ENCODE measurements around the gene FAM221B. TPM values are rescaled to one million over a fixed set of nuclear protein-coding genes. Genes with fewer than 3 reads are reported as not detected.

The FAM221B gene
- total and polyA plus RNA-seq, 7 donors: not detected

Other genes with a start within 250 kb of the FAM221B start
- 10 to 100 TPM; 44.4 to 81.0 (median 56.8) TPM for gene TESK1, start 223.5 kb downstream of the FAM221B start, total RNA-seq
- gene TESK1, start 223.5 kb downstream of the FAM221B start, polyA plus RNA-seq: 10 to 100 TPM; 59.4 to 73.6 (median 70.7) TPM
- gene CD72, start 210.3 kb downstream of the FAM221B start, total RNA-seq: under 1 TPM; 0.57 to 0.71 (median 0.64) TPM
- 1 to 10 TPM in 1 of 3 donors, under 1 TPM in 2; 0.46 to 1.2 (median 0.68) TPM for gene CD72, start 210.3 kb downstream of the FAM221B start, polyA plus RNA-seq
- gene SIT1, start 177.8 kb downstream of the FAM221B start, total RNA-seq: under 1 TPM; 0.23 to 0.34 (median 0.28) TPM
- gene SIT1, start 177.8 kb downstream of the FAM221B start, polyA plus RNA-seq: under 1 TPM in 2 of 3 donors, not detected in 1; 0.08 to 0.10 TPM
- over 10,000 TPM in 1 of 4 donors, 1,000 to 10,000 TPM in 3; 3,787 to 10,280 (median 6,744) TPM for gene RMRP, start 170.7 kb downstream of the FAM221B start, total RNA-seq
- gene RMRP, start 170.7 kb downstream of the FAM221B start, polyA plus RNA-seq: 10 to 100 TPM in 1 of 3 donors, not detected in 2; 26.8 TPM
- 10 to 100 TPM; 15.4 to 39.4 (median 27.5) TPM for gene CCDC107, start 170.4 kb downstream of the FAM221B start, total RNA-seq
- 10 to 100 TPM; 21.5 to 49.4 (median 36.3) TPM for gene CCDC107, start 170.4 kb downstream of the FAM221B start, polyA plus RNA-seq
- under 1 TPM in 3 of 4 donors, not detected in 1; 0.07 to 0.21 (median 0.10) TPM for gene ARHGEF39, start 163.5 kb downstream of the FAM221B start, total RNA-seq
- gene ARHGEF39, start 163.5 kb downstream of the FAM221B start, polyA plus RNA-seq: under 1 TPM; 0.20 to 0.79 (median 0.29) TPM
- gene CA9, start 154.8 kb downstream of the FAM221B start, total RNA-seq: not detected
- under 1 TPM; 0.03 to 0.49 (median 0.05) TPM for gene CA9, start 154.8 kb downstream of the FAM221B start, polyA plus RNA-seq
- over 10,000 TPM in 1 of 4 donors, 1,000 to 10,000 TPM in 3; 6,047 to 11,456 (median 7,939) TPM for gene TPM2, start 138.8 kb downstream of the FAM221B start, total RNA-seq
- over 10,000 TPM in 2 of 3 donors, 1,000 to 10,000 TPM in 1; 6,654 to 16,334 (median 13,470) TPM for gene TPM2, start 138.8 kb downstream of the FAM221B start, polyA plus RNA-seq
- 100 to 1,000 TPM; 146 to 212 (median 152) TPM for gene TLN1, start 96.5 kb downstream of the FAM221B start, total RNA-seq
- 100 to 1,000 TPM in 1 of 3 donors, 10 to 100 TPM in 2; 88.2 to 320 (median 96.5) TPM for gene TLN1, start 96.5 kb downstream of the FAM221B start, polyA plus RNA-seq
- gene CREB3, start 96.1 kb downstream of the FAM221B start, total RNA-seq: 10 to 100 TPM; 16.1 to 22.4 (median 20.5) TPM
- gene CREB3, start 96.1 kb downstream of the FAM221B start, polyA plus RNA-seq: 10 to 100 TPM; 20.9 to 55.1 (median 27.8) TPM
- 10 to 100 TPM; 36.1 to 83.6 (median 50.1) TPM for gene GBA2, start 79.5 kb downstream of the FAM221B start, total RNA-seq
- 100 to 1,000 TPM in 1 of 3 donors, 10 to 100 TPM in 2; 47.0 to 107 (median 47.4) TPM for gene GBA2, start 79.5 kb downstream of the FAM221B start, polyA plus RNA-seq
- gene RGP1, start 79.4 kb downstream of the FAM221B start, total RNA-seq: 10 to 100 TPM; 32.3 to 51.0 (median 37.4) TPM
- 10 to 100 TPM; 10.7 to 34.6 (median 24.0) TPM for gene RGP1, start 79.4 kb downstream of the FAM221B start, polyA plus RNA-seq
- not detected for gene MSMP, start 74.5 kb downstream of the FAM221B start, total RNA-seq
- gene MSMP, start 74.5 kb downstream of the FAM221B start, polyA plus RNA-seq: 1 to 10 TPM in 1 of 3 donors, under 1 TPM in 1, not detected in 1; 0.16 to 1.2 TPM
- gene NPR2, start 37.1 kb downstream of the FAM221B start, total RNA-seq: 10 to 100 TPM; 14.7 to 28.4 (median 18.3) TPM
- 10 to 100 TPM in 1 of 3 donors, 1 to 10 TPM in 2; 8.7 to 27.2 (median 9.2) TPM for gene NPR2, start 37.1 kb downstream of the FAM221B start, polyA plus RNA-seq
- 1 to 10 TPM in 1 of 4 donors, under 1 TPM in 3; 0.39 to 1.3 (median 0.94) TPM for gene SPAG8, start 16.5 kb downstream of the FAM221B start, total RNA-seq
- gene SPAG8, start 16.5 kb downstream of the FAM221B start, polyA plus RNA-seq: 1 to 10 TPM in 1 of 3 donors, under 1 TPM in 2; 0.25 to 1.2 (median 0.56) TPM
- gene HINT2, start 13.7 kb downstream of the FAM221B start, total RNA-seq: 10 to 100 TPM; 36.5 to 53.9 (median 42.3) TPM
- 10 to 100 TPM; 43.8 to 64.7 (median 48.1) TPM for gene HINT2, start 13.7 kb downstream of the FAM221B start, polyA plus RNA-seq
- gene TMEM8B, start 496 bp upstream of the FAM221B start, total RNA-seq: 10 to 100 TPM in 2 of 4 donors, 1 to 10 TPM in 2; 8.9 to 18.5 (median 11.6) TPM
- 1 to 10 TPM; 2.8 to 5.9 (median 3.9) TPM for gene TMEM8B, start 496 bp upstream of the FAM221B start, polyA plus RNA-seq
- gene OR13J1, start 41.7 kb upstream of the FAM221B start, total RNA-seq: not detected
- gene OR13J1, start 41.7 kb upstream of the FAM221B start, polyA plus RNA-seq: not detected
- 1 to 10 TPM in 3 of 4 donors, under 1 TPM in 1; 0.95 to 4.9 (median 3.0) TPM for gene HRCT1, start 77.5 kb upstream of the FAM221B start, total RNA-seq
- 1 to 10 TPM in 2 of 3 donors, under 1 TPM in 1; 0.59 to 5.4 (median 1.6) TPM for gene HRCT1, start 77.5 kb upstream of the FAM221B start, polyA plus RNA-seq
- gene SPAAR, start 80.8 kb upstream of the FAM221B start, total RNA-seq: 1 to 10 TPM; 2.5 to 4.6 (median 4.0) TPM
- 1 to 10 TPM; 3.2 to 3.9 (median 3.6) TPM for gene SPAAR, start 80.8 kb upstream of the FAM221B start, polyA plus RNA-seq
- gene OR2S2, start 129.4 kb upstream of the FAM221B start, total RNA-seq: not detected
- gene OR2S2, start 129.4 kb upstream of the FAM221B start, polyA plus RNA-seq: not detected
- 1 to 10 TPM; 2.0 to 8.0 (median 4.6) TPM for gene RECK, start 208.2 kb upstream of the FAM221B start, total RNA-seq
- gene RECK, start 208.2 kb upstream of the FAM221B start, polyA plus RNA-seq: 1 to 10 TPM; 1.4 to 1.8 (median 1.5) TPM